ENCODE data around the gene GPR150.

Gene GPR150

GRCh38 chr5:95655575-95655974, 35.7 kb downstream of the GPR150 start:
- DNase-seq, result no peak

DNA sequence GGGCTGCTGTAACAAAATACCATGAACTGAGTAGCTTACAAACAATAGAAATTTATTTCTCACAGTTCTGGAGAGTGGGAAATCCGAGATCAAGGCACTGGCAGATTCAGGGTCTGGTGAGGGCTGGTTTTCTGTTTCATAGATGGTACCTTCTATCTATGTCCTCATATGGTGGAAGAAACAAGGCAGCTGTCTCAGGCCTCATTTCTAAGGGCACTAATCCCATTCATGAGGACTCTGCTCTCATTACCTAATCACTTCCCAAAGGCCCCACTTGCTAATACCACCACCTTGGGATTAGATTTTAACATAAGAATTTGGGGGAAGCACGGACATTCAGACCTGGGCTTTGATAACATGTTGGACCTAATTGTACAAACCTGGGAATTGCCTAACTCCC, 40.2 kb downstream of the GPR150 start:
- no peak for DNase-seq

- DNase-seq, result no peak
Measured at GRCh38 chr5:95662946-95663345, 43.1 kb downstream of the GPR150 start.

DNA sequence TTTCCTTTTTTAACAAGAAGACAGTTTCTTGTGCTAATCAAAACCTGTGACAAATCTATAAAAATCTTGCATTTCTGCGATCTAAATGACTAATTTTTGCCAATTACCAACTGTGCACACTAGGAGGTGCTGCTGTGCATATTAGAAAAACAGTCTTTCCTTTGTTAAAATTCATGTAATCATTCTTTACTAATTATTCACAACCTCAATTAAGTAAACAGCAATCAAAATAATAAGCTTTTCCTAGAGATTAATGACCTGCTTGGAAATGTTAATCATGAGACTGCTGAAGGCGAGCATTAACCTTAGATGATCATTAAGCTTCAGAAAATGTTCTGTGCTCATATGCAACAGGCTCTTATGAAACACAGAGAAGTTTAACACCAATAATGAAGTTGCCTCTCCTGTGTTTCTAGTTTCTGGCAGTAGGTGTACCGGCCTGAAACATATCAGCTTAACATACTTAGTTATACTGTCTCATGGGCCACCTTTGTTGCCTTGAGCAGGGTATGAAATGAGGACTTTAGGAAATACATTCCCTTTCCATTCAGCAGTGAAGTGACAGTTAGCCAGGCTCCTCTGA, 44.4 kb downstream of the GPR150 start:
- DNase-seq, result peak; percentile 7

- DNase-seq, result no peak
Measured at GRCh38 chr5:95667061-95667618, 47.3 kb downstream of the GPR150 start.

DNA sequence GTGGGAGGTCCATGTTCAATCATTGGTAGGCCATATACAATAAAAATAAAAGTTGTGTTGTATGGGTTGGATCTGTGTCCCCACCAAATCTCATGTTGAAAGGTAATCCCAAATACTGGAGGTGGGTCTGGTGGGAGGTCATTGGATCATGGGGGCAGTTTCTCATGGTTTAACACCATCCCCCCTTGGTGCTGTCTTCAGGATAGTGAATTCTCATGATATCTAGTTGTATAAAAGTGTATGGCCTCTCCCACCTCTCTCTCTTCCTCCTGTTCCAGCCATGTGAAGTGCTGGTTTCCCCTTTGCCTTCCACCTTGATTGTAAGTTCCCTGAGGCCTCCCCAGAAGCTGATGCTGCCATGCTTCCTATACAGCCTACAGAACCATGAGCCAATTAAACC, 47.8 kb downstream of the GPR150 start:
- no peak for DNase-seq

- DNase-seq, result no peak
Measured at GRCh38 chr5:95668216-95668615, 48.3 kb downstream of the GPR150 start.

- DNase-seq, result no peak
Measured at GRCh38 chr5:95668728-95669127, 48.8 kb downstream of the GPR150 start.

- no peak for DNase-seq
Measured at GRCh38 chr5:95669540-95669939, 49.7 kb downstream of the GPR150 start.

DNA sequence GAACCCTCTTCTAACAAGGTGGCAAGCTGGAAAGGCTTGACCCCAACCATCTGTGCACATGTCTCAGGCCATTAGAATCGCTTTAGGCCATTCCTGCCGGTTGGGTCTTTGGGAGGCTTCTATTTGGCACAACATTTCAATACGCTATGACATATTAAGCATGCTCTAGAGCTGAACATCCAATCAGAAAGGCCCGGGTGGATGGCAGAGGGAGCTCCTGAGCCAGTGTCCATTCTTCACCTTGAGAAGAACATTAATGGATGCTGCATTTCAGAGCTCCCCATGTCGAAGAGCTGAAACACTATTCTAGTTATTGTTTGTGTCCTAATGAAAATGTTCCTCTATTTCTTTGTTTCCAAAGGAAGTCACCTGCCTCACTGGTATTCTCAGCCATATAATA, 50.1 kb downstream of the GPR150 start:
- DNase-seq, result no peak

DNA sequence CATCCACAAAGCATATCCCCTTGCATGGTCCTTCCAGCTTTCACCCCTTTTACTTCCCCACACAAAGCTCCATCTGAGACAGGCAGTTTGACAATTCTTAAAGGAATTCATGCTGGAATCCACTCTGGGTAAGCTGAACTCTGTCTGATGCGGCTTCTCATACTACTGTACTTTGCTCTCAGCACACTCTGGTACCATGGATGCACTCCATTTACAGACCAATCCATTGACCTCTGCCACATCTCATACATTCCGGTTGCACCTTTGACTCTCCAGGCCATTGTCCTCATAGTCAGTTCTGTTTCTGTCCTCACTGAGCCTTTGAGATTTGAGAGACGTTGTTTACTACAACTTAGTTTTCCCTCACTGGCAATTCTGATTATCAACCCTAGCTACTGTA, 50.7 kb downstream of the GPR150 start:
- no peak for DNase-seq
